Mesendoderm (in vitro differentiated cells): ENCODE results near the gene EYS.

Experiments used
- DNase-seq: peaks from one replicate; pipeline ENCODE4 v3.0.0; 2013
- H2AK5ac ChIP-seq: 2 replicates; pipeline ENCODE4 v1.6.1; 2013; ENCODE audit warnings: low read length, inconsistent platforms
- H2BK120ac ChIP-seq: 2 replicates; pipeline ENCODE4 v1.6.1; 2013; ENCODE audit warnings: low read depth, mild to moderate bottlenecking, low read length, moderate library complexity, mixed read lengths
- H2BK15ac ChIP-seq: replicated peaks from 2 replicates; pipeline ENCODE4 v1.6.1; 2013; ENCODE audit warnings: low read depth, mild to moderate bottlenecking, moderate library complexity
- H2BK5ac ChIP-seq: 2 replicates; pipeline ENCODE4 v1.6.1; 2013; ENCODE audit warnings: low read length, inconsistent platforms
- H3K18ac ChIP-seq: 2 replicates; pipeline ENCODE4 v1.6.1; 2013; ENCODE audit warnings: mild to moderate bottlenecking, low read length, mixed read lengths
- H3K23ac ChIP-seq: one replicate; pipeline ENCODE4 v1.6.1; 2013; ENCODE audit warnings: low read length
- H3K27ac ChIP-seq: 2 replicates; pipeline ENCODE4 v1.5.1; 2013; ENCODE audit warnings: low read depth, mild to moderate bottlenecking, inconsistent platforms, low read length, moderate library complexity
- H3K27me3 ChIP-seq: 2 replicates; pipeline ENCODE4 v1.6.1; 2013; ENCODE audit warnings: low read length, control low read depth, mild to moderate bottlenecking, inconsistent platforms; ENCODE audit not compliant: insufficient read depth, poor library complexity
- H3K36me3 ChIP-seq: 2 replicates; pipeline ENCODE4 v1.6.1; 2013; ENCODE audit warnings: low read length, inconsistent platforms; ENCODE audit not compliant: control insufficient read depth, insufficient read depth
- H3K4ac ChIP-seq: one replicate; pipeline ENCODE4 v1.6.1; 2013; ENCODE audit warnings: low read depth, mild to moderate bottlenecking, low read length, moderate library complexity
- H3K4me1 ChIP-seq: 2 replicates; pipeline ENCODE4 v1.6.1; 2013; ENCODE audit warnings: low read depth, low read length, inconsistent platforms; ENCODE audit not compliant: control insufficient read depth
- H3K4me2 ChIP-seq: 2 replicates; pipeline ENCODE4 v1.6.1; 2013; ENCODE audit warnings: low read length
- H3K4me3 ChIP-seq: 2 replicates; pipeline ENCODE4 v1.5.1; 2013; ENCODE audit warnings: mild to moderate bottlenecking, low read length
- H3K56ac ChIP-seq: one replicate; pipeline ENCODE4 v1.6.1; 2013; ENCODE audit warnings: low read length
- H3K79me1 ChIP-seq: 2 replicates; pipeline ENCODE4 v1.6.1; 2013; ENCODE audit warnings: low read length, inconsistent platforms
- H3K79me2 ChIP-seq: 2 replicates; pipeline ENCODE4 v1.6.1; 2013; ENCODE audit warnings: mild to moderate bottlenecking, low read length; ENCODE audit not compliant: control insufficient read depth, insufficient read depth
- H3K9ac ChIP-seq: 2 replicates; pipeline ENCODE4 v1.6.1; 2013; ENCODE audit warnings: low read length, inconsistent platforms
- H4K5ac ChIP-seq: one replicate; pipeline ENCODE4 v1.6.1; 2013; ENCODE audit warnings: low read length
- H4K8ac ChIP-seq: one replicate; pipeline ENCODE4 v1.6.1; 2013; ENCODE audit warnings: low read depth, mild to moderate bottlenecking, control low read depth, low read length, moderate library complexity
- WGBS: extraction: QIAGEN DNeasy Blood & Tissue Kit; methylation state at CpG from one replicate; pipeline ENCODE4 v1.1.7; 2013; ENCODE audit warnings: low lambda C conversion rate, missing lambda C conversion rate; ENCODE audit not compliant: insufficient coverage; ENCODE audit errors: extremely low coverage; 5-methylcytosine and 5-hydroxymethylcytosine counted together

EYS gene

DNA sequence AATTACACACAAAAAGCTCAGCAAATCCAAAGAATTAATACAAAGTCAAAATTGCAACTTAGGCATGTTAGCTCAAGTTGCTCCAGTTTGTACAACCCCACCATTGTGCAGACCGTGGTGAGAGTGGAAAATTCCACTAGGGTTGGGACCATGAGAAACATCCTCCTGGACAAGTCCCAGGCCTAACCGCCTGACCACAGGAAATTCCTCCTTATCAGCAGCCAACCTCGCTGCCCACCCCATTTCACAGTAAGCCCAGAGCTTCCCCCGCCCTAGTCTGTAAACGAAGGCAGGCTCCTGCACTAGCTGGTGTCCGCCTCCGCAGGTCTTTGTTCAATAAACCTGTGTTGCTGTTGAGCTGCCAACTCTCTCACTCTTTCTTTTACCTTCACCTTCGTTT is 1023.3 kb downstream of the EYS start:
- no peak overlapping the region for H3K56ac ChIP-seq
- H2AK5ac ChIP-seq, result no peak overlapping the region
- no peak overlapping the region for H2BK120ac ChIP-seq
- no peaks in the 10 kb centered on the region for H3K4me1 ChIP-seq
- peak; percentile 61 for DNase-seq
- H3K4me3 ChIP-seq, result no peak overlapping the region
- no peak overlapping the region for H2BK15ac ChIP-seq
- no peak overlapping the region for H3K4ac ChIP-seq
- H3K23ac ChIP-seq, result no peak overlapping the region
- no peak overlapping the region for H3K27ac ChIP-seq
- H3K9ac ChIP-seq, result no peak overlapping the region
- no peak overlapping the region for H2BK5ac ChIP-seq
- H3K4me2 ChIP-seq, result no peak overlapping the region
- no peaks in the 10 kb centered on the region for H3K79me2 ChIP-seq
- H4K8ac ChIP-seq, result no peak overlapping the region
- H3K27me3 ChIP-seq, result no peaks in the 10 kb centered on the region
- no peak overlapping the region for H4K5ac ChIP-seq
- no peaks in the 10 kb centered on the region for H3K36me3 ChIP-seq
- H3K18ac ChIP-seq, result no peak overlapping the region
- no CpG with 5 or more reads among the region's 8 CpGs for WGBS
- H3K79me1 ChIP-seq, result no peaks in the 10 kb centered on the region

DNA sequence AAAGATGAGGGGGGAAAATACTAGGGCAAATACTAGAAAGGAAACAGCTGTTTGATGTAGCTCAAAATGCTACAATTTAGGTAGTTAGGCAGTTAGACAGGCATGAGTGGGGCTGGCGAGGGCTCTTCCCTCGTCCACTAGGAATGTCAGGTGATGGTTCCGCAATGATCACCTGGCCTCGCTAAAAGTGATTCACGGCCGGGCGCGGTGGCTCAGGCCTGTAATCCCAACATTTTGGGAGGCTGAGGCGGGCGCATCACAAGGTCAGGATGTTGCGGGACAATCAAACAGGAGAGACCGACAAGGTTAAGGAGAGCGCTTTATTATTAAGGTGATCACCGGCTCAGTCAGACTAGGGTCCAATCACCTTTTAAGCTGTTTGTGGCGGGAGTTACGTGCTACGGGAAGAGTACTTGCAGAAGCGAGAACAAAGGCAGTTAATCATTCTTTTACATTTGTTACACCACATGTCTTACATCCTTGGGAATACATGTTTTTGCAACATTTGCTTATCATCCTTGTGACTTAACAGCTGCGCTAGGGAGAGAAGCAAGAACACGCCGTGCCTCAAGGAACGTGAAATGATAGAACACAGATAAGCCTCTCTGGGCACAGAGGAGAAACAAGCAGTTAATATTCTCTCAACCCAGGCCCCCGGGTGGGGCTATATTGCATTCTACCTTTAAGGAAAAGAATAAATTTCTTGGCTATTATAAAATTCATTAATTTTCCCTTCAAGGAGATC is 1025.4 kb downstream of the EYS start:
- Histone ChIP-seq H3K4me1 (no peaks in the 10 kb centered on the region), H3K4me3 (no peak overlapping the region), H4K5ac (no peak overlapping the region), H3K79me2 (no peaks in the 10 kb centered on the region), H3K4me2 (no peak overlapping the region), H3K9ac (no peak overlapping the region), H2BK5ac (no peak overlapping the region), H3K27ac (no peak overlapping the region), H3K36me3 (no peaks in the 10 kb centered on the region), H3K27me3 (no peaks in the 10 kb centered on the region), H2BK15ac (no peak overlapping the region), H2AK5ac (no peak overlapping the region), H3K79me1 (no peaks in the 10 kb centered on the region), H4K8ac (no peak overlapping the region), H3K4ac (no peak overlapping the region), H3K23ac (no peak overlapping the region), H2BK120ac (no peak overlapping the region), H3K18ac (no peak overlapping the region), H3K56ac (peak overlapping the region; percentile 7)
- no peak for DNase-seq
- no CpG with 5 or more reads among the region's 23 CpGs for WGBS

DNA sequence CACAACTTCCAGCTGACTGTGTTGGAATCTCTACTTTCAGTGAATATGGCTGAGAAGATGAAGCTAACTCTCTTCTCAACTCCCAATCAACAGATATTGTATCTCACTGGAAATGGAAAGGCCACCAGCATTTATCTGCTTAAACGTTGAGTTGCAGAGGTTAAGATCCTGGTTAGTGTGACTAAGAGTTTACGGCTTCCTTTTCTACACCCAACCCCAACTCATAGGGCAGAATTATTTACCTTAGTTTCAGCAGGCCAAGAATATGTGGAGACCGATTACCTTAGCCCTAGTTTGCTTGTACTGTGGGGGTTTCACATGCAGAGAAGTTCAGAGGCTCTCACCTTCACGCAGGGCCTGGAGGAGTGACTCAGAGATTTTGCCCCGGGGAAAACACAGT is 1026.6 kb downstream of the EYS start:
- no peak overlapping the region for H3K9ac ChIP-seq
- H3K79me1 ChIP-seq, result no peaks in the 10 kb centered on the region
- no peak overlapping the region for H3K23ac ChIP-seq
- WGBS, result no CpG with 5 or more reads among the region's 5 CpGs
- no peak overlapping the region for H3K18ac ChIP-seq
- H3K4me2 ChIP-seq, result no peak overlapping the region
- H4K8ac ChIP-seq, result no peak overlapping the region
- no peak overlapping the region for H2AK5ac ChIP-seq
- no peak overlapping the region for H3K27ac ChIP-seq
- peak; percentile 11 for DNase-seq
- H2BK5ac ChIP-seq, result no peak overlapping the region
- no peak overlapping the region for H3K4me3 ChIP-seq
- H3K4me1 ChIP-seq, result no peaks in the 10 kb centered on the region
- H3K27me3 ChIP-seq, result no peaks in the 10 kb centered on the region
- no peaks in the 10 kb centered on the region for H3K36me3 ChIP-seq
- no peak overlapping the region for H3K4ac ChIP-seq
- H3K56ac ChIP-seq, result no peak overlapping the region
- no peak overlapping the region for H2BK15ac ChIP-seq
- no peak overlapping the region for H2BK120ac ChIP-seq
- no peak overlapping the region for H4K5ac ChIP-seq
- H3K79me2 ChIP-seq, result no peaks in the 10 kb centered on the region

DNA sequence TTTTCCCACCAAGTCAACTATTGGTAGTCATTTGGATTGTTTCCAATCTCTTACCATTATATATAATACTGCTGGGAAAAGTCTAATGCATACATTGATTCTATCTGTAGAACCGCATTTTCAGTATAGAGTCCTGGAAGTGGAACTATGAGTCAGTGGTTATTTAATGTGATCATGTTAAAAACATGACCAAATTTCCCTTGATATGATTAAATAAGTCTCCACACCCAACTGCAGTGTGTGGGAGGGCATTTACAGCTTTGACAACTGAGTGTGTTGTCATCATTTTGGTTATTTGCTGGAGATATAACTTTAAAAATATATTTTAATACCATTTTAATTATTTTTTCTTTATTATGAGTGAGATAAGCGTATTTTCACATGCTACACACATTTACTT is 1027.6 kb downstream of the EYS start:
- Histone ChIP-seq H3K4me1 (no peaks in the 10 kb centered on the region), H4K5ac (no peak overlapping the region), H4K8ac (no peak overlapping the region), H3K9ac (no peak overlapping the region), H3K4me2 (no peak overlapping the region), H3K27ac (no peak overlapping the region), H3K56ac (no peak overlapping the region), H3K27me3 (no peaks in the 10 kb centered on the region), H3K4ac (no peak overlapping the region), H3K23ac (no peak overlapping the region), H2AK5ac (no peak overlapping the region), H2BK120ac (no peak overlapping the region), H3K4me3 (no peak overlapping the region), H3K18ac (no peak overlapping the region), H3K79me1 (no peaks in the 10 kb centered on the region), H2BK5ac (no peak overlapping the region), H3K79me2 (no peaks in the 10 kb centered on the region), H2BK15ac (no peak overlapping the region), H3K36me3 (no peaks in the 10 kb centered on the region)
- DNase-seq, result no peak
- WGBS, result no CpG with 5 or more reads among the region's 2 CpGs

DNA sequence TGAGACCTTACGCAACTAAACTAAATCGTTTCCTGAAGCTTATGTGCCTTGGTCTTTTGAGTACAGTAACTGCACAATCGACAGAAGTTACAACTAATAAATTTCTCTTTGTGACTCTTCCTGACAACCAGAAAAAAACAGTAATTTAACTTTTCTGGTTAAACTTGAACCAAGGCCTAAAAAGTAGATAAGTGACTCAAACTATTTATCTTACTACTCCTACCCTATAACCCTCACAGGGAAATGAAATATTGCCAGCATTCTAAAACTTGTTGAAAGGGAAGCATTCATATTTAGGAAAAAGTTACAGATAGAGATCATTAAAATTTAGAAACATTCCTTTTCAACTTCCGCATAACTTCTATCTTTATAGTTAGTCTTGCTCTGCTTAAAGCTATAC is 1034.4 kb downstream of the EYS start:
- WGBS, result 100% methylated on average over 1 of the region's 4 CpGs

DNA sequence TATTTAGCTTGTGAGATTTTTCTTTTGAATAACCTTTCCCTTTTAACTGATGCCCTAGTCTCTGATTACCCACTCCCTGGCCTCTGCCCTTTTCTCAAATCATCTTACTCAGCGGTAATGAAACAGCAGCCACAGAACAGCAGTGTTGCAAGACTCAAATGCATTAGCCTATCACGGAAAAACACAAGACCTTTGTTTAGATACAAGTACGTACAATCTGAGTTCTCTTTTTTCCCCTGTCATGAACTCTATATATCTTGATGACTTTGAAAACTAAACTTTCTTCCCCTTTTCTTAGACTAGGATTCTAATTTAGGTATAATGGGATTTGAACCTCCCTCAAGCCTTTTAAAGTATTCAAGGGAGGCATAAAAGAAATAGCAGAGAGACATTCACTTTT is 1034.9 kb downstream of the EYS start:
- Histone ChIP-seq H3K27me3 (no peaks in the 10 kb centered on the region), H2BK5ac (no peak overlapping the region), H2BK15ac (no peak overlapping the region), H4K5ac (no peak overlapping the region), H3K4ac (no peak overlapping the region), H3K79me2 (no peaks in the 10 kb centered on the region), H2AK5ac (no peak overlapping the region), H2BK120ac (no peak overlapping the region), H4K8ac (no peak overlapping the region), H3K23ac (no peak overlapping the region), H3K4me3 (no peak overlapping the region), H3K36me3 (no peaks in the 10 kb centered on the region), H3K79me1 (no peaks in the 10 kb centered on the region), H3K56ac (no peak overlapping the region), H3K4me2 (no peak overlapping the region), H3K18ac (no peak overlapping the region), H3K9ac (no peak overlapping the region), H3K27ac (no peak overlapping the region), H3K4me1 (peaks cover 2% of the 10 kb centered on the region)
- WGBS, result no CpG with 5 or more reads among the region's 3 CpGs
- DNase-seq, result no peak

More for the DNA sequence above, 1034.4 kb downstream of the EYS start:
- Histone ChIP-seq H4K5ac (no peak overlapping the region), H3K27ac (no peak overlapping the region), H3K4me1 (peaks cover 2% of the 10 kb centered on the region), H3K56ac (no peak overlapping the region), H3K4me3 (no peak overlapping the region), H3K23ac (no peak overlapping the region), H3K9ac (no peak overlapping the region), H3K4me2 (no peak overlapping the region), H4K8ac (no peak overlapping the region), H2BK5ac (no peak overlapping the region), H2AK5ac (no peak overlapping the region), H3K36me3 (no peaks in the 10 kb centered on the region), H2BK120ac (no peak overlapping the region), H3K18ac (no peak overlapping the region), H3K27me3 (no peaks in the 10 kb centered on the region), H3K79me1 (no peaks in the 10 kb centered on the region), H2BK15ac (no peak overlapping the region), H3K4ac (no peak overlapping the region), H3K79me2 (no peaks in the 10 kb centered on the region)
- DNase-seq, result no peak
